Measurements from ENCODE around the gene LRMDA.

Gene LRMDA

DNA sequence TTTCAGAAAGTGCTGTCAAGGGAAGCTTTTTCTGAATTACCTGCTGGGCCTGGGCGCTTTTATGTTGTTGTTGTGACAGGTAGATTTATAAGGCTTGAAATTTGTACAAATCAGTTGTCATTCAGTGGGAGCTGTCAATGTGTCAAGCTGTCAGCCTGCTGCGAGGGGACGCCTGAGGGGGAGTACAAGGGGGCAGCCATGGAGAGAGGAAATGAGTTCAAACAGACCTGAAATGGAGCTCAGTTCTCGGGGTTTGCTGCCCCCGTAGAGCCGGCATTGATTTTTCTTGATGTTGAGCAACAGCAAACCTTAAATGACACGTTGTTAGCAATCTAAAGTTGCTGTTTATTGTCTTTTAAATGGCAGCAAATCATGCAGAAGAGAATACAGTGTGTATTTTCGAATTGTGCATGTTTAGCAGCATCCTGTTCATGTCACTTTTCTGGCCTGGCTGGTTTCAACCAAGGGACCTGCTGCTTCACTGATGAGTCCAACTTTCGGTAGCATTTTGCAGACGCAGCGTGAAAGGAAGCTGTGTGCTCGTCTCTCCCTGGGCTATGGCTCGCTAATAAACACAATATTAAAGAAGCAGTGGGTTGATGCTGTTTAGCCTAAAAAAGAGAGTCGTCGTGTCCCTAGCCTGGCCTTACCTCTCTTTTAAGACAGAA is 166.5 kb downstream of the LRMDA start (continued):
- TF ChIP-seq, protein P1, sequence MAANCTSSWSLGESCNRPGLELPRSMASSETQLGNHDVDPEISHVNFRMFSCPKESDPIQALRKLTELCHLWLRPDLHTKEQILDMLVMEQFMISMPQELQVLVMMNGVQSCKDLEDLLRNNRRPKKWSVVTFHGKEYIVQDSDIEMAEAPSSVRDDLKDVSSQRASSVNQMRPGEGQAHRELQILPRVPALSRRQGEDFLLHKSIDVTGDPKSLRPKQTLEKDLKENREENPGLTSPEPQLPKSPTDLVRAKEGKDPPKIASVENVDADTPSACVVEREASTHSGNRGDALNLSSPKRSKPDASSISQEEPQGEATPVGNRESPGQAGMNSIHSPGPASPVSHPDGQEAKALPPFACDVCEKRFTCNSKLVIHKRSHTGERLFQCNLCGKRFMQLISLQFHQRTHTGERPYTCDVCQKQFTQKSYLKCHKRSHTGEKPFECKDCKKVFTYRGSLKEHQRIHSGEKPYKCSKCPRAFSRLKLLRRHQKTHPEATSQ (tag by site-specific recombination; IDR thresholded peaks at IDR 0.05) = no peak
- TF ChIP-seq GFI1B (tag by site-specific recombination; IDR thresholded peaks at IDR 0.05) (peak; percentile 84), ZNF664 (tag by site-specific recombination; IDR thresholded peaks at IDR 0.05) (0 out of 2 replicates have a peak, but pooled peaks have one; percentile 39), BCL11A (tag by site-specific recombination; IDR thresholded peaks at IDR 0.05; ENCODE audit: low read depth) (no peak), ZNF610 (tag by site-specific recombination; IDR thresholded peaks at IDR 0.05; ENCODE audit: borderline replicate concordance) (0 out of 2 replicates have a peak, but pooled peaks have one; percentile 12), KLF9 (tag by site-specific recombination; IDR thresholded peaks at IDR 0.05; ENCODE audit: low read depth) (no peak), ZNF169 (tag by site-specific recombination; IDR thresholded peaks at IDR 0.05) (no peak), SETDB1 (IDR thresholded peaks at IDR 0.05; ENCODE audit: insufficient read length, low read length) (no peak), SP7 (tag by site-specific recombination; IDR thresholded peaks at IDR 0.05) (peak; percentile 62)
- TF ChIP-seq, protein P2, sequence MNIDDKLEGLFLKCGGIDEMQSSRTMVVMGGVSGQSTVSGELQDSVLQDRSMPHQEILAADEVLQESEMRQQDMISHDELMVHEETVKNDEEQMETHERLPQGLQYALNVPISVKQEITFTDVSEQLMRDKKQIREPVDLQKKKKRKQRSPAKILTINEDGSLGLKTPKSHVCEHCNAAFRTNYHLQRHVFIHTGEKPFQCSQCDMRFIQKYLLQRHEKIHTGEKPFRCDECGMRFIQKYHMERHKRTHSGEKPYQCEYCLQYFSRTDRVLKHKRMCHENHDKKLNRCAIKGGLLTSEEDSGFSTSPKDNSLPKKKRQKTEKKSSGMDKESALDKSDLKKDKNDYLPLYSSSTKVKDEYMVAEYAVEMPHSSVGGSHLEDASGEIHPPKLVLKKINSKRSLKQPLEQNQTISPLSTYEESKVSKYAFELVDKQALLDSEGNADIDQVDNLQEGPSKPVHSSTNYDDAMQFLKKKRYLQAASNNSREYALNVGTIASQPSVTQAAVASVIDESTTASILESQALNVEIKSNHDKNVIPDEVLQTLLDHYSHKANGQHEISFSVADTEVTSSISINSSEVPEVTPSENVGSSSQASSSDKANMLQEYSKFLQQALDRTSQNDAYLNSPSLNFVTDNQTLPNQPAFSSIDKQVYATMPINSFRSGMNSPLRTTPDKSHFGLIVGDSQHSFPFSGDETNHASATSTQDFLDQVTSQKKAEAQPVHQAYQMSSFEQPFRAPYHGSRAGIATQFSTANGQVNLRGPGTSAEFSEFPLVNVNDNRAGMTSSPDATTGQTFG (tag by site-specific recombination; IDR thresholded peaks at IDR 0.05; ENCODE audit: borderline replicate concordance) = no peak

DNA sequence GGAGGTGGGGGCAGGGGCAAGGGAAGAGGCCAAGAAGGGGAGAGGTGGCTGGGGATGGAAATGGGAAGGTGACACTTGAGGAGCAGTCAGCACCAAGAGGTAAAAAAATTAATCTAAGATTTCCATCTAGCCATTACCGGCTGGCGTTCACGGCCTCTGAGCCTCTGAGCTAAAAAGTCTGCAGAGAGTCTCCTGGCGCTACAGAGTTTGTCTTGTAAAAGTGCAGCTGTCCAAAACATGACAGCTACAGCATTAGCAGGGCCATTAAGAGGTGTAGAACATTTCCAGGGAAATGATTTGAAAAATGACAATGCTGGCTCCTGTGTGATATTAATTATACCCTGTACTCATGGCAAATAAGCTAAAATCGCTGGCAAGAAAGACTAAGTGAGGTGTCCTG is 167.6 kb downstream of the LRMDA start:
- CTCF ChIA-PET = no interaction called here
- Histone ChIP-seq H3K9me3 (ENCODE audit: control insufficient read depth, insufficient read depth, low read depth, low read length) (no peaks in the 10 kb centered on the region), H3K27ac (ENCODE audit: extremely low read depth, low read depth, low read length) (no peak overlapping the region), H3K4me3 (ENCODE audit: low read depth, low read length) (no peak overlapping the region), H3K36me3 (ENCODE audit: control insufficient read depth in 2 of 2, insufficient read depth in 1 of 2, low read length in 2 of 2) (no peaks in the 10 kb centered on the region), H3K4me1 (ENCODE audit: control insufficient read depth, insufficient read depth, low read length) (peaks cover 15% of the 10 kb centered on the region)
- POLR2A ChIA-PET = no interaction called here
- TF ChIP-seq ZNF549 (tag by site-specific recombination; IDR thresholded peaks at IDR 0.05) (peak; percentile 69), SETDB1 (IDR thresholded peaks at IDR 0.05; ENCODE audit: insufficient read length, low read length) (no peak)

DNA sequence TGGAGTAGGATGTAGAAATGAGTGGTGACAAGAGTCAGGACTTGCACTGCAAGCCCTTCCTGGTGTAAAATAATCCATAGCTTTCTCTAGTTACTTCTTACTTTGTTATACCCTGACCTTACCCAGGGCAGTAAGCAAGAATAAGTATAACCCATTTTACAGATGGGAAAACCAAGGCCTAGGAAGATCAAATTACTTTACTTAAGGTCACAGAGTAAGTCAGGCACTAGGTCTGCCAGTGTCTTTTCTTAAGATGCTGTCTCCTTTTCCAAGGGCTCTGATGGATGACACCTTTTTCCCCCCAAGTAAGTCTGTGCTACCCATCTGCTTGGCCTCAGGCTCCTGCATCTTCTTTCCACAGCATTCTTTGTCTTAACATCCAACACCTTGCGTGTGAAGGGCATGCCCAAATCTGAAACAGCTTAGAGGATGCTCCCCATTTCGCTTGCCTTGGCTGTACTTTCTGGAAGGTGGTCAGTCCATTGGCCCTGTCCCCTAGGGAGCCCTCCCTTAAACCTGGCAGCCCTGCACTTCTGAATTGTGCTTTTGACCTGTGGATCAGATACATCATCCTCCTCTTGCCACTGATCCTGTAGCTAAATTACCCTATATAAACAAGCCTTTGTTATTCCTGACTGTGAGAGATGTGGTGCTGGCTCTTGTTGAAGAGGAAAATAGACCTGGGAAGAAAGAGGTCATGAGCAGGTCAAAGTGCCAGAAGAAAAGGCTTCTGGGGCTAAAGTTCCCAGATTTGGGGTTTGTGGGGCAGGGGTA is 168.6 kb downstream of the LRMDA start:
- Histone ChIP-seq H3K27ac (ENCODE audit: extremely low read depth, low read depth, low read length) (peak overlapping the region; percentile 35; the same call in 1 of the 2 replicates), H3K4me1 (ENCODE audit: control insufficient read depth, insufficient read depth, low read length) (peaks cover 12% of the 10 kb centered on the region), H3K9me3 (ENCODE audit: control insufficient read depth, insufficient read depth, low read depth, low read length) (no peaks in the 10 kb centered on the region), H3K36me3 (ENCODE audit: control insufficient read depth in 2 of 2, insufficient read depth in 1 of 2, low read length in 2 of 2) (no peaks in the 10 kb centered on the region), H3K4me3 (ENCODE audit: low read depth, low read length) (no peak overlapping the region)
- ChIA-PET CTCF (no interaction called here), POLR2A (no interaction called here)
- TF ChIP-seq TCF7L2 (IDR thresholded peaks at IDR 0.05; ENCODE audit: borderline replicate concordance, low read depth, low read length) = peak; percentile 36; the same call in 1 of the 2 replicates
- TF ChIP-seq, protein P3, sequence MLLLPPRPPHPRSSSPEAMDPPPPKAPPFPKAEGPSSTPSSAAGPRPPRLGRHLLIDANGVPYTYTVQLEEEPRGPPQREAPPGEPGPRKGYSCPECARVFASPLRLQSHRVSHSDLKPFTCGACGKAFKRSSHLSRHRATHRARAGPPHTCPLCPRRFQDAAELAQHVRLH (tag by site-specific recombination; IDR thresholded peaks at IDR 0.05) = peak; percentile 71
- TF ChIP-seq ZNF354C (tag by site-specific recombination; IDR thresholded peaks at IDR 0.05; ENCODE audit: borderline replicate concordance, low read depth) = no peak
- no peak for TF ChIP-seq SALL2 (tag by site-specific recombination; IDR thresholded peaks at IDR 0.05; ENCODE audit: borderline replicate concordance)
- TF ChIP-seq TRIM28 (IDR thresholded peaks at IDR 0.05; ENCODE audit: borderline replicate concordance, low read length) = 0 out of 2 replicates have a peak, but pooled peaks have one; percentile 41
- peak; percentile 64; the same call in 1 of the 2 replicates for TF ChIP-seq FEZF1 (tag by site-specific recombination; IDR thresholded peaks at IDR 0.05)
- peak; percentile 84; the same call in 1 of the 2 replicates for TF ChIP-seq SCRT1 (tag by site-specific recombination; IDR thresholded peaks at IDR 0.05; ENCODE audit: borderline replicate concordance)
- 0 out of 2 replicates have a peak, but pooled peaks have one; percentile 29 for TF ChIP-seq ZIC2 (tag by site-specific recombination; IDR thresholded peaks at IDR 0.05)
